ENCODE results near the gene MYOF.
A peak's percentile ranks its signal among the peaks of the same experiment; 100 is the strongest.
"Not testable (repeated sequence)": the region's sequence is repeated elsewhere in the genome, so short reads cannot be mapped to it uniquely, and the experiment has no call there.

MYOF gene

GRCh38 chr10:93379731-93380575 is 102.2 kb downstream of the MYOF start:
- DNase-seq, result no peak

- DNase-seq, result no peak
These were observed 103.0 kb downstream of the MYOF start for GRCh38 chr10:93378997-93379730.

- no peak for DNase-seq
These were observed 104.1 kb downstream of the MYOF start for GRCh38 chr10:93378039-93378438.

- peak; percentile 66 for DNase-seq
These were observed 105.5 kb downstream of the MYOF start for GRCh38 chr10:93376372-93377293.

- no peak for DNase-seq
These were observed 111.2 kb downstream of the MYOF start for GRCh38 chr10:93370961-93371360.

GRCh38 chr10:93369588-93370164 is 112.5 kb downstream of the MYOF start:
- DNase-seq, result no peak

GRCh38 chr10:93368210-93368609 is 113.9 kb downstream of the MYOF start:
- DNase-seq, result no peak

GRCh38 chr10:93367664-93368063 is 114.5 kb downstream of the MYOF start:
- no peak for DNase-seq

- no peak for DNase-seq
These were observed 117.2 kb downstream of the MYOF start for GRCh38 chr10:93364966-93365365.

GRCh38 chr10:93363891-93364648 is 118.1 kb downstream of the MYOF start:
- no peak for DNase-seq

- DNase-seq, result not testable (repeated sequence)
These were observed 123.7 kb downstream of the MYOF start for GRCh38 chr10:93358398-93358797.

- DNase-seq, result peak; percentile 50
These were observed 124.5 kb downstream of the MYOF start for GRCh38 chr10:93357680-93358079.

- DNase-seq, result no peak
These were observed 125.6 kb downstream of the MYOF start for GRCh38 chr10:93356516-93356915.

- peak; percentile 37 for DNase-seq
These were observed 129.3 kb downstream of the MYOF start for GRCh38 chr10:93352638-93353383.

- no peak for DNase-seq
These were observed 135.4 kb downstream of the MYOF start for GRCh38 chr10:93346694-93347093.

- no peak for DNase-seq
These were observed 136.0 kb downstream of the MYOF start for GRCh38 chr10:93346108-93346507.

- DNase-seq, result no peak
These were observed 137.4 kb downstream of the MYOF start for GRCh38 chr10:93344691-93345090.

- DNase-seq, result no peak
These were observed 139.2 kb downstream of the MYOF start for GRCh38 chr10:93342921-93343320.

- no peak for DNase-seq
These were observed 139.8 kb downstream of the MYOF start for GRCh38 chr10:93342366-93342765.

- peak; percentile 15 for DNase-seq
These were observed 144.8 kb downstream of the MYOF start for GRCh38 chr10:93337309-93337721.

- DNase-seq, result no peak
These were observed 145.5 kb downstream of the MYOF start for GRCh38 chr10:93336678-93337077.
